Hepatocyte (in vitro differentiated cells): ENCODE measurements around the gene TELO2. TPM values are rescaled to one million over a fixed set of nuclear protein-coding genes. Genes with fewer than 3 reads are reported as not detected.

ENCODE experiments used
- DNase-seq: peaks from one replicate; pipeline ENCODE4 v3.0.0-alpha.2; 2016; ENCODE audit warnings: low spot score
- H2AFZ ChIP-seq: fragments of 200-600 bp; sonication (generic); 2 replicates; pipeline ENCODE4 v1.6.0; 2016; ENCODE audit warnings: antibody characterized with exemption, mild to moderate bottlenecking
- H3K27ac ChIP-seq: fragments of 200-600 bp; sonication (generic); 2 replicates; pipeline ENCODE4 v1.5.1; 2016; ENCODE audit warnings: mild to moderate bottlenecking
- H3K27me3 ChIP-seq: fragments of 200-600 bp; sonication (generic); 2 replicates; pipeline ENCODE4 v1.6.1; 2016
- H3K36me3 ChIP-seq: fragments of 200-600 bp; sonication (generic); replicated peaks from 2 replicates; pipeline ENCODE4 v1.5.1; 2016; ENCODE audit warnings: low read depth; ENCODE audit not compliant: insufficient read depth
- H3K4me1 ChIP-seq: fragments of 200-600 bp; sonication (generic); 2 replicates; pipeline ENCODE4 v1.5.1; 2016; ENCODE audit warnings: mild to moderate bottlenecking, moderate library complexity; ENCODE audit not compliant: insufficient read depth
- H3K4me2 ChIP-seq: fragments of 200-600 bp; sonication (generic); 2 replicates; pipeline ENCODE4 v1.6.0; 2016
- H3K4me3 ChIP-seq: fragments of 200-600 bp; sonication (generic); 2 replicates; pipeline ENCODE4 v1.5.1; 2016; ENCODE audit warnings: mild to moderate bottlenecking
- H3K79me2 ChIP-seq: fragments of 200-600 bp; sonication (generic); 2 replicates; pipeline ENCODE4 v1.6.0; 2017; ENCODE audit warnings: mild to moderate bottlenecking
- H3K9me2 ChIP-seq: fragments of 200-600 bp; sonication (generic); replicated peaks from 2 replicates; pipeline ENCODE4 v1.6.0; 2017; ENCODE audit warnings: mild to moderate bottlenecking; ENCODE audit not compliant: insufficient read depth
- H3K9me3 ChIP-seq: fragments of 200-600 bp; sonication (generic); 2 replicates; pipeline ENCODE4 v1.5.1; 2016; ENCODE audit warnings: low read depth, mild to moderate bottlenecking
- H4K20me1 ChIP-seq: fragments of 200-600 bp; sonication (generic); 2 replicates; pipeline ENCODE4 v1.6.0; 2016; ENCODE audit warnings: mild to moderate bottlenecking; ENCODE audit not compliant: insufficient read depth, poor library complexity, severe bottlenecking
- CTCF ChIP-seq: fragments of 200-600 bp; sonication (generic); IDR thresholded peaks from 2 replicates; pipeline ENCODE4 v1.5.1; 2016; ENCODE audit warnings: antibody characterized with exemption, mild to moderate bottlenecking; ENCODE audit not compliant: poor library complexity
- EZH2 ChIP-seq: fragments of 200-600 bp; sonication (generic); IDR thresholded peaks from 2 replicates; pipeline ENCODE4 v1.6.1; 2016; ENCODE audit warnings: antibody characterized with exemption, mild to moderate bottlenecking, borderline replicate concordance
- EZH2phosphoT487 ChIP-seq: fragments of 200-600 bp; sonication (generic); IDR thresholded peaks from one replicate; pipeline ENCODE4 v1.6.1; 2018; ENCODE audit warnings: antibody characterized with exemption, mild to moderate bottlenecking, low read depth, moderate library complexity; ENCODE audit not compliant: unreplicated experiment, severe bottlenecking
- WGBS: methylation state at CpG from one replicate; pipeline ENCODE4 v1.1.6; 2016; ENCODE audit warnings: low lambda C conversion rate; ENCODE audit errors: missing lambda C conversion rate; 5-methylcytosine and 5-hydroxymethylcytosine counted together
- polyA plus RNA-seq: library from polyadenylated mRNA; unstranded; fragments of >200 nt; fragmentation: Nextera tagmentation; extraction: Ambion mirVana; gene quantifications from 2 replicates; pipeline ENCODE4 v1.2.1, GENCODE V29; 2016
- total RNA-seq: library from RNA; depleted of rRNA; stranded (reverse); fragments of >200 nt; gene quantifications from 2 replicates; pipeline ENCODE4 v1.2.3, GENCODE V29; 2014

The TELO2 gene
- total and polyA plus RNA-seq, 2 experiments from 2014 or later: 22.8 to 50.9 TPM

- no peak overlapping the region for H2AFZ ChIP-seq
Observed at GRCh38 chr16:1528921-1529537, 35.9 kb downstream of the TELO2 start.

GRCh38 chr16:1530349-1530882 lies 37.3 kb downstream of the TELO2 start:
- H3K4me3 ChIP-seq: no peak overlapping the region
- no peak for DNase-seq
- H3K27ac ChIP-seq: peak overlapping the region; percentile 97
- no peaks in the 10 kb centered on the region for H3K36me3 ChIP-seq
- no peaks in the 10 kb centered on the region for H4K20me1 ChIP-seq
- H3K9me2 ChIP-seq: no peaks in the 10 kb centered on the region
- WGBS: 86% methylated on average over 27 of the region's 27 CpGs
- H3K4me1 ChIP-seq: peaks cover 48% of the 10 kb centered on the region
- no peak overlapping the region for H2AFZ ChIP-seq
- H3K27me3 ChIP-seq: no peaks in the 10 kb centered on the region
- H3K79me2 ChIP-seq: peaks cover 5% of the 10 kb centered on the region
- H3K9me3 ChIP-seq: no peaks in the 10 kb centered on the region
- peak overlapping the region; percentile 71 for H3K4me2 ChIP-seq
- no peak for TF ChIP-seq CTCF
- no peak for TF ChIP-seq EZH2
- no peak for TF ChIP-seq EZH2phosphoT487

More at GRCh38 chr16:1528921-1529537, 35.9 kb downstream of the TELO2 start:
- Histone ChIP-seq H3K4me1 (peaks cover 36% of the 10 kb centered on the region), H3K9me3 (no peaks in the 10 kb centered on the region), H3K36me3 (no peaks in the 10 kb centered on the region), H4K20me1 (no peaks in the 10 kb centered on the region), H3K27ac (no peak overlapping the region), H3K9me2 (no peaks in the 10 kb centered on the region), H3K27me3 (no peaks in the 10 kb centered on the region), H3K4me2 (no peak overlapping the region), H3K4me3 (no peak overlapping the region), H3K79me2 (no peaks in the 10 kb centered on the region)
- no peak for DNase-seq
- 95% methylated on average over 29 of the region's 29 CpGs for WGBS
- TF ChIP-seq EZH2phosphoT487: no peak
- no peak for TF ChIP-seq CTCF
- TF ChIP-seq EZH2: no peak

- TF ChIP-seq EZH2 (no peak), CTCF (no peak), EZH2phosphoT487 (no peak)
- Histone ChIP-seq H3K36me3 (no peaks in the 10 kb centered on the region), H4K20me1 (no peaks in the 10 kb centered on the region), H3K9me3 (no peaks in the 10 kb centered on the region), H2AFZ (no peak overlapping the region), H3K4me2 (peak overlapping the region; percentile 71), H3K27me3 (no peaks in the 10 kb centered on the region), H3K4me3 (no peak overlapping the region), H3K79me2 (peaks cover 5% of the 10 kb centered on the region), H3K9me2 (no peaks in the 10 kb centered on the region), H3K4me1 (peaks cover 50% of the 10 kb centered on the region), H3K27ac (peak overlapping the region; percentile 97)
- 50% methylated on average over 35 of the region's 35 CpGs for WGBS
- DNase-seq: peak; percentile 69
Observed at GRCh38 chr16:1530883-1531637, 37.9 kb downstream of the TELO2 start.
